Measurements from ENCODE around the gene PSMC5.

DNA sequence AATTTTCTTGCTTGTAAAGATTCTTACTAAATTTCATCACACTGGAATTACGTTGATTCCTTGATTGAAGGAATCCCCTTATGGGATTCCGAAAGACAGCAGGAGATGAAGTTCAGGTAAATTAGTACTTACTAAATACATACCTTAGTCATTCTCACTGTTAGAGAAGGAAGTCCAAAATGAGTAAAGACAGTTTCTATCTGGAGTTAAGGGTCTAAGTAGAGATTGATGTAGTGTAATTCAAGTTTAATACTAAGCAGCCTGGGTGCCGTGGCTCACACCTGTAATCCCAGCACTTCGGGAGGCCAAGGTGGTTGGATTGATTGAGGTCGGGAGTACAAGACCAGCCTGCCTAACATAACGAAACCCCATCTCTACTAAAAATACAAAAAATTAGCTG lies 43.7 kb upstream of the PSMC5 start:
- TF ChIP-seq, protein P1, sequence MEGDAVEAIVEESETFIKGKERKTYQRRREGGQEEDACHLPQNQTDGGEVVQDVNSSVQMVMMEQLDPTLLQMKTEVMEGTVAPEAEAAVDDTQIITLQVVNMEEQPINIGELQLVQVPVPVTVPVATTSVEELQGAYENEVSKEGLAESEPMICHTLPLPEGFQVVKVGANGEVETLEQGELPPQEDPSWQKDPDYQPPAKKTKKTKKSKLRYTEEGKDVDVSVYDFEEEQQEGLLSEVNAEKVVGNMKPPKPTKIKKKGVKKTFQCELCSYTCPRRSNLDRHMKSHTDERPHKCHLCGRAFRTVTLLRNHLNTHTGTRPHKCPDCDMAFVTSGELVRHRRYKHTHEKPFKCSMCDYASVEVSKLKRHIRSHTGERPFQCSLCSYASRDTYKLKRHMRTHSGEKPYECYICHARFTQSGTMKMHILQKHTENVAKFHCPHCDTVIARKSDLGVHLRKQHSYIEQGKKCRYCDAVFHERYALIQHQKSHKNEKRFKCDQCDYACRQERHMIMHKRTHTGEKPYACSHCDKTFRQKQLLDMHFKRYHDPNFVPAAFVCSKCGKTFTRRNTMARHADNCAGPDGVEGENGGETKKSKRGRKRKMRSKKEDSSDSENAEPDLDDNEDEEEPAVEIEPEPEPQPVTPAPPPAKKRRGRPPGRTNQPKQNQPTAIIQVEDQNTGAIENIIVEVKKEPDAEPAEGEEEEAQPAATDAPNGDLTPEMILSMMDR (optimal IDR thresholded peaks at IDR 0.05 in 1 of 3, IDR thresholded peaks at IDR 0.05 in 1 of 3, conservative IDR thresholded peaks at IDR 0.05 in 1 of 3; ENCODE audit: extremely low read depth in 1 of 3, insufficient read depth in 2 of 3, low read length in 3 of 3): no peak
- no peak for TF ChIP-seq EZH2 (IDR thresholded peaks at IDR 0.05; ENCODE audit: low read length)

All from keratinocyte (primary cell).